K562 (cell line): ENCODE measurements around the gene CCDC85A.

Experiments used
- CEBPB ChIP-seq: fragments of 450-650 bp; IDR thresholded peaks from 2 replicates; pipeline ENCODE4 v1.6.1; 2016; ENCODE audit warnings: missing genetic modification characterization, missing compliant biosample characterization
- FOS ChIP-seq: IDR thresholded peaks from 3 replicates; pipeline ENCODE4 v1.6.1; 2011; ENCODE audit not compliant: insufficient read length; ENCODE audit errors: extremely low read depth
- GABPA ChIP-seq: fragments of 200-800 bp; sonication (Bioruptor generic); conservative IDR thresholded peaks from 2 replicates; pipeline ENCODE4 v1.6.1; 2016; ENCODE audit warnings: low read depth, missing genetic modification characterization, missing compliant biosample characterization
- GABPB2 ChIP-seq: fragments of 250-450 bp; sonication (Bioruptor Pico); conservative IDR thresholded peaks from 2 replicates; pipeline ENCODE4 v1.5.1; 2021; ENCODE audit warnings: mild to moderate bottlenecking
- POLR2A ChIP-seq: fragments of 450-650 bp; conservative IDR thresholded peaks from 2 replicates; pipeline ENCODE4 v1.6.1; 2016
- SIRT6 ChIP-seq: IDR thresholded peaks from one replicate; pipeline ENCODE4 v1.6.1; 2012; ENCODE audit warnings: low read depth, mild to moderate bottlenecking, control low read depth, inconsistent platforms, low read length, moderate library complexity
- ZNF644 ChIP-seq: fragments of 200-800 bp; sonication (Bioruptor generic); IDR thresholded peaks from 2 replicates; pipeline ENCODE4 v1.6.1; 2016; ENCODE audit warnings: low read depth, missing genetic modification characterization, missing compliant biosample characterization
- ZNF699 ChIP-seq: fragments of 250-450 bp; sonication (Bioruptor Pico); IDR thresholded peaks from 2 replicates; pipeline ENCODE4 v1.8.0; 2021; ENCODE audit warnings: mild to moderate bottlenecking, moderate library complexity; ENCODE audit not compliant: insufficient replicate concordance

DNA sequence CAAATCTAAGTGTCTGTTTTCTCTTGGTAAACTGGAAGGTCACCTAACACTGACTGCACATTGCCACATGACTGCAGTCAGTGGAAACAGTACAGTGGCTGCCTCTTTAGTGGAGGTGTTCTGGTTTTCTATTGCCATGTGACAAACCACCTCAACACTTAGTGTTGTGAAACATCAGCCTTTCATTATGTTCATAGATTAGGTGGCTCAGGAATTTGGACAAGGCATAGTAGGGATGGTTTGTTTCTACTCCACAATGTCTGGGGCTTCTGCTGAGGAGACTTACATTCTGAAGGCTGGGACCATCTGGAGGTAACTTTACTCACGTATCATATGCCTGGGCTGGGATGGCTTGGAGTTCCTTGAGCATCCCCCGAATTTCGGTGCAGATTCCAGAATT, 26.5 kb downstream of the CCDC85A start:
- TF ChIP-seq CEBPB (tag) (no peak), ZNF699 (CRISPR knock-in tag) (no peak), FOS (no peak), GABPB2 (no peak), GABPA (no peak), POLR2A (no peak), ZNF644 (tag) (no peak), SIRT6 (no peak)
